Right cardiac atrium (tissue), 5 donors: ENCODE measurements around the gene ZNF644. TPM values are rescaled to one million over a fixed set of nuclear protein-coding genes. Genes with fewer than 3 reads are reported as not detected.

Experiments
- ATAC-seq, 2 donors: fragments of 200-7000 bp; cut with Tn5 transposase; one replicate each; pipeline versions ENCODE4 v1.8.0 to v1.9.1; 2020; ENCODE audit warnings: moderate library complexity in 2 of 2, mild to moderate bottlenecking in 1 of 2
- DNase-seq, 3 donors: peaks; one replicate each; pipeline ENCODE4 v3.0.0-alpha.2; 2020
- H3K27ac ChIP-seq: one replicate; pipeline ENCODE4 v1.5.1; 2013; ENCODE audit warnings: mild to moderate bottlenecking, low read length, control low read depth, moderate library complexity
- H3K27me3 ChIP-seq: one replicate; pipeline ENCODE4 v1.6.1; 2013; ENCODE audit not compliant: control insufficient read depth, insufficient read depth
- H3K4me1 ChIP-seq: one replicate; pipeline ENCODE4 v1.6.1; 2013; ENCODE audit warnings: low read length; ENCODE audit not compliant: control insufficient read depth, insufficient read depth
- H3K4me3 ChIP-seq: one replicate; pipeline ENCODE4 v1.5.1; 2013; ENCODE audit warnings: low read length, control low read depth
- H3K9me3 ChIP-seq: one replicate; pipeline ENCODE4 v1.6.1; 2013; ENCODE audit warnings: low read length; ENCODE audit not compliant: control insufficient read depth
- WGBS: extraction: QIAGEN DNeasy Blood & Tissue Kit; methylation state at CpG from one replicate; pipeline ENCODE4 v1.1.7; 2013; 5-methylcytosine and 5-hydroxymethylcytosine counted together
- intact Hi-C, 4 donors: fragments of 100-400 bp; cut with DNase I; formaldehyde crosslinking; loops; one replicate each; pipeline versions ENCODE4 v1.11.0 to v1.14.0; 2022 to 2023
- polyA plus RNA-seq: library from polyadenylated mRNA; stranded (reverse); fragments of 200-250 nt; gene quantifications from one replicate; pipeline ENCODE4 v1.2.3, GENCODE V29; 2013
- total RNA-seq, 4 donors: library from RNA; stranded (reverse); fragmentation: NEBNext Ultra II Directional; extraction: Animal tissue kit (Norgen Biotek cat#: 25700); gene quantifications; one replicate each; pipeline ENCODE4 v1.2.1, GENCODE V29; 2021
- donor health status: healthy with polysubstance abuse.
- donor health status: DM: no; HTN: yes; CAD: no.
- donor health status: DM: no; HTN: no; CAD: no.
- donor health status: DM: no; HTN: yes; CAD: no; lungs with severe emphysema.
- donor health status: DM: yes; HTN: yes; CAD: no.

The ZNF644 gene
- total and polyA plus RNA-seq, 5 donors = 16.7 to 44.7 (median 34.6) TPM

DNA sequence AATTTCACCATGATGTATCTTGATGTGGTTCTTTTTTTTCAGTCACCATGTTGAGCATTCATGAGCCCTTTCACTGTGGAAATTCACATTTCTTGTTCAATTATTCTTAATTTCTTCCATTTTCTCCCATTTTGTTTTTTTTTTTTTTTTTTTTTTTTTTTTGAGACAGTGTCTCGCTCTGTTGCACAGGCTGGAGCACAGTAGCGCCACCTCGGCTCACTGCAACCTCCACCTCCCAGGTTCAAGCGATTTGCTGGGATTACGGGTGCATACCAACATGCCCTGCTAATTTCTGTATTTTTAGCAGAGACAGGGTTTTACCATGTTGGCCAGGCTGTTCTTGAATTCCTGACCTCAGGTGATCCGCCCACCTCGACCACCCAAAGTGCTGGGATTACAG is 14.7 kb downstream of the ZNF644 start:
- H3K9me3 ChIP-seq = no peaks in the 10 kb centered on the region
- H3K27ac ChIP-seq = no peak overlapping the region
- peaks cover under 1% of the 10 kb centered on the region for H3K4me1 ChIP-seq
- DNase-seq = no peak
- no peak for ATAC-seq
- H3K4me3 ChIP-seq = no peak overlapping the region
- WGBS = 91% methylated on average over 7 of the region's 7 CpGs
- H3K27me3 ChIP-seq = no peaks in the 10 kb centered on the region
- intact Hi-C loops = no loop called here

DNA sequence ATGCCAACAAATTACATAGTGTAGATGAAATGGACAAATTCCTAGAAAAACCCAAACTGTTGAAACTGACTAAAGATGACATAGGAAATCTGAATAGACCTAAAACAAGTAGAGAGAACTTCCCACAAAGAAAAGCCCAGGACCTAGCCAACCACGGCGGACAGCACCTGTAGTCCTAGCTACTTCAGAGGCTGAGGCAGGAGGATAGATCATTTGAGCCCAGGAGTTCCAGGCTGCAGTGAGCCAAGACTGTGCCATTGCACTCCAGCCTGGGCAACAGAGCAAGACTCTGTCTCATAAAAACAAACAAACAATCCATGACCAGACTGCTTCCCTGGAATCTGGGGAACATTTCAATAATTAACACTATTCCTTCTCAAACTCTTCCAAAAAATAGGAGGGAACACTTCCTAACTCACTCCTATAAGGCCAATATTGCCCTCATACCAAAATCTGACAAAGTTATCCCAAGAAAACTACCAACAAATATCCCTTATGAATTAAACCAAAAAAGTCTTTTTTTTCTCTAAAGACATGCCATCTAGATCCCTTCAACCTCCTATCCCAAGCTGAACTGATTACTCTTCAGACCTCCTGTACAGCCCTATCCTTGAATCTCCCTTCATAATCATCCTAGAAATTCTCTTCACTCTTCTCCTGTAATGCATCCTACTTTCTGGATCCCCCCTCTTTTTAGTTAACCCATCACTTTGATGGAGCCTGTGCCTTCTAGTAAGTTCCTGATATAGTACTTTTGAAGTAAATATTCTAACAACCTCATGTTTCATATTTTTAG is 15.5 kb downstream of the ZNF644 start:
- intact Hi-C loops = no loop called here
- ATAC-seq (no peak), DNase-seq (no peak)
- H3K4me1 ChIP-seq = no peaks in the 10 kb centered on the region
- 98% methylated on average over 2 of the region's 2 CpGs for WGBS
- no peak overlapping the region for H3K4me3 ChIP-seq
- H3K27ac ChIP-seq = no peak overlapping the region
- H3K27me3 ChIP-seq = no peaks in the 10 kb centered on the region
- H3K9me3 ChIP-seq = no peaks in the 10 kb centered on the region

DNA sequence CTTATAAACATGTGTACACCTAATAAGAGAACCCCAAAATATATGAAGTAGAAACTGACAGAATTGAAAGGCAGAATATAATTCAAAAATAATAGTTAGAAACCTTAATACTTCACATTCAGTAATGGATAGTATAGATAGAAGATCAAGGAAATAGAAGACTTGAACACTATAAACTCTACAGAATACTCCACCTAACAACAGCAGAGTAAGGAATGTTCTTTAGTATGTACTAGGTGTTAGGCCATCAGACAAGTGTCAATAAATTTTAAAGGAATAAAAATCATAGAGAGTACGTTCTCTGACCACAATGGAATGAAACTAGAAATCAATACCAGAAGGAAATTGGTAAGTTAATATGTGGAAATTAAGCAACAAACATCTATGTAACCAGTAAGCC is 16.6 kb downstream of the ZNF644 start:
- no peak for DNase-seq
- intact Hi-C loops = no loop called here
- WGBS = 93% methylated on average over 1 of the region's 1 CpG
- Histone ChIP-seq H3K4me3 (no peak overlapping the region), H3K9me3 (no peaks in the 10 kb centered on the region), H3K4me1 (no peaks in the 10 kb centered on the region), H3K27ac (no peak overlapping the region), H3K27me3 (no peaks in the 10 kb centered on the region)
- no peak for ATAC-seq

DNA sequence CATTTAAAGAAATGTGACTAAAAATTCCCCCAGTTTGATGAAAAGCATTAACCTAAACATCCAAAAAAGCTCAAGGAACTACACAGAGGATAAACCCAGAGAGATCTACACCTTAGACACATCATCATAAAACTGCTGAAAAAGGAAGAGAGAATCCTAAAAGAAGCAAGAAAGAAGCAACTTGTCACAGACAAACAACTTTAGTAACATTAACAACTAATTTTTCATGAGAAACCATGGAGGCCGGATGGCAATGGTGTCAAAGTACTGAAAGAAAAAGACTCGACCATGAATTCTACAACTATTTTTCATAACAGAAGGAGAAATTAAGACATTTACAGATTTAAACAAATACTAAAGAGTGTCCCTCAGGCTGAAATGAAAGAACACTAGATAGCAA is 17.7 kb downstream of the ZNF644 start:
- ATAC-seq (no peak), DNase-seq (no peak)
- intact Hi-C loops = no loop called here
- Histone ChIP-seq H3K4me1 (no peaks in the 10 kb centered on the region), H3K27me3 (no peaks in the 10 kb centered on the region), H3K9me3 (no peaks in the 10 kb centered on the region), H3K4me3 (no peak overlapping the region), H3K27ac (no peak overlapping the region)
- 89% methylated on average over 2 of the region's 2 CpGs for WGBS

DNA sequence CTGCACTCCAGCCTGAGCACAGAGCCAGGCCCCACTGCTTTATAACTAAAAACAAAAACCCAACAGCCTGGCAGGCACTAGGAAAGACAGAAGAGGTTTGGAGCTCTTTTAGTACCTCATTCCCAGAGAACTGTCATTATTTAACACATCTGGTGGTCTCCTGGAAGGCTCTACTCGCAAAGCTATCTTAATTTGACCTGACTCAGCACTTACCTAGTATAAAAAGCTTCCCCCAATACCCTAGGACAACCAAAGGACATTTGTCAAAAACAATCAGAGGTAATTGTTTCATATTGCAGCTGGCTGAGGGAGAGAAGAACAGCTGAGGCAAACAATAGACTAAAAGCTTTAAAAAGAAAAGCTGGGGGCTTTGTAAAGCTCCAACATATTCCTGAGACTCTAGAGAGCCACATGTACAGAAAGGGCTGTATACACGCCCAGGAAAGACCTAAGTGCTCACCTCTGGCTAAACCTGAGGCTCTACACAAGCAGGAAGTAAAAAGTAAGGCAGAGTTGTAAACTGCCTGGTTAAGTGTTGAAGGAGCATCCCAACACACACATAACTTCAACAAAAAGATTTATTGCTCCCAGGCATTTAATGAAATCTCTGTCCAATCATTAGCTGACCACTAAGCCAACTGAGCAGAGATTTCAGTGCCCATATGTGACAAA is 25.0 kb downstream of the ZNF644 start:
- H3K27me3 ChIP-seq = no peaks in the 10 kb centered on the region
- WGBS = 93% methylated on average over 2 of the region's 2 CpGs
- H3K9me3 ChIP-seq = no peaks in the 10 kb centered on the region
- ATAC-seq = no peak
- H3K27ac ChIP-seq = no peak overlapping the region
- peaks cover 2% of the 10 kb centered on the region for H3K4me1 ChIP-seq
- no peak overlapping the region for H3K4me3 ChIP-seq
- no peak for DNase-seq
- intact Hi-C loops = no loop called here

DNA sequence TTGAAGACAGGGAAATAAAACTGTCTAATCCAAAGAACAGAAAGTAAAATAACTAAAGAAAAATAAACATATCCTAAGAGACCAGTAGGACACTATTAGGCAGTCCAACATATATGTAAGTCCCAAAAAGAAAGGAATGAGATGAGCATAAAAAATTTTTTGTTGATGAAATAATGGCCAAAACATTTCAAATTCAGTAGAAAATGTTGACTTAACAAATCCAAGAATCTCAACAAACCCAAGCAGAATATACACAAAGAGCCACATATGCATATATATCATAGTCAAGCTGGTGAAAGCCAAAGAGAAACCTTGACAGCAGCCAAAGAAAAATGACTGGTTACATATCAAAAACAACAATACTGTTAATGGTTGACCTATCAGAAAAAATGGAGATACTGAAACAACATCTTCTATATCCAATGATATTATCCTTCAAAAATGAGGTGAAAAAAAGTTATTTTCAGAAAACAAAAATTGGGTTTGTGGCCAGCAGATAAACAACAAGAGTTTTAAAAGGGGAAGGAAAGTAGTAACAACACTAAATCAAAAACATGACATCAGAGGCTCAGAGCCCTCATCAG is 26.4 kb downstream of the ZNF644 start:
- Histone ChIP-seq H3K9me3 (no peaks in the 10 kb centered on the region), H3K4me1 (peaks cover 3% of the 10 kb centered on the region), H3K27me3 (no peaks in the 10 kb centered on the region), H3K4me3 (no peak overlapping the region), H3K27ac (no peak overlapping the region)
- intact Hi-C loops = no loop called here
- DNase-seq (no peak), ATAC-seq (no peak)

DNA sequence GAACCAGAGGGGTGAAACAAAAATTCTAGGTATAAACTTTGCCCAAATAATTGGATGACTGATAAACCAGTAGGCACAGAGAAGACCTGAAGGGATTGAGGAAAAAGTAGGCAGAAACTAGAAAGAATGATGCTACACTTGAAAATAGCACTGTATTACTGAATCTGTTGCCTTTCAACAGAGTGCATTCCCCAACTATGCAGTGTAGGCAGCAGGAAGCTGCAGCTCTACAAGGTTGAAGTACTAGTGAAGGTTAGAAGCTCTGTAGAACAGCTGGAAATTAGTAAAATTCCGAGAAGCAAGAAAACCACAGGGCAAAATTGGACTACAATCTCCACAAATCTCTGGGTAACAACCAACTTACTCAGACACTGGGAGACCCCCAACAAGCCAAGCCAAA is 27.4 kb downstream of the ZNF644 start:
- intact Hi-C loops = no loop called here
- Histone ChIP-seq H3K4me1 (peaks cover 3% of the 10 kb centered on the region), H3K27me3 (no peaks in the 10 kb centered on the region), H3K27ac (no peak overlapping the region), H3K9me3 (no peaks in the 10 kb centered on the region), H3K4me3 (no peak overlapping the region)
- ATAC-seq = no peak
- 95% methylated on average over 1 of the region's 1 CpG for WGBS
- no peak for DNase-seq

DNA sequence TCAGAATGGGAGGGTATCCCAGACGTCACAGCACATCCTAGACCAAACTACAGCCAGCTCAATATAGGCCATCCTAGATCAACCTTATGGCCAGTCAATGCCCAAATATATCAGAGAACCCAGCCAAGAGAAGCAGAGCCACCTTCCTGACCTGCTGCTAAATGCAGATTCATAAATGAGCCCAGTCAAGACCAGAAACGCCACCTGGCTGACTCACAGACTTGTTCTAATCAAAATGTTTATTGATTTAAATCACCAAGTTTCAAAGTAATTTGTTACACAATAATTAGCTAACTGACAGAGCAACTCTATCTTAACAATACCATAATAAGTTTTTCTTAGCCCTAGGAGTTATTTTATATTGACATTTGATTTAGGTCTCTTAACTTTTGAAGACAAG is 28.6 kb downstream of the ZNF644 start:
- ATAC-seq (no peak), DNase-seq (no peak)
- H3K4me1 ChIP-seq = peaks cover 3% of the 10 kb centered on the region
- H3K27ac ChIP-seq = no peak overlapping the region
- intact Hi-C loops = no loop called here
- no peaks in the 10 kb centered on the region for H3K9me3 ChIP-seq
- no peaks in the 10 kb centered on the region for H3K27me3 ChIP-seq
- WGBS = 72% methylated on average over 2 of the region's 2 CpGs
- H3K4me3 ChIP-seq = no peak overlapping the region

DNA sequence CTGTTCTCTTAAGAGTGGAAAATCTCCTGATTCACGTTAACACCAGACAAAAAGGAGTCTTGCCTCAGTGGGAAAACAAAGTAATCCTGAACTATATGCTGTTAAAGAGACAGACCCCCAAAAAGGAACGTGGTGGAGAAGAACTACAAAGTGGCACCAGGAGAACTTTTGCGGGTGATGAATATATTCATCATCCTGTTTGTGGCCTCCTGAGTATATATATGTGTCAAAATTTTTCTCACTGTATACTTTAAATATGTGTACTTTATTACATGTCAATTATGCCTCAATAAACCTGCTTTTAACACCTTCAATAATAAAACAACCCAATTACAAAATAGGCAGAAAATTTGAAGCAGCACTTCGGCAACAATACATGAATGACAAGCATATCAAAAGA is 31.1 kb downstream of the ZNF644 start:
- no peaks in the 10 kb centered on the region for H3K27me3 ChIP-seq
- WGBS = 90% methylated on average over 4 of the region's 4 CpGs
- H3K4me3 ChIP-seq = no peak overlapping the region
- ATAC-seq = no peak
- H3K4me1 ChIP-seq = peaks cover 3% of the 10 kb centered on the region
- DNase-seq = no peak
- no peak overlapping the region for H3K27ac ChIP-seq
- no peaks in the 10 kb centered on the region for H3K9me3 ChIP-seq
- intact Hi-C loops = no loop called here

DNA sequence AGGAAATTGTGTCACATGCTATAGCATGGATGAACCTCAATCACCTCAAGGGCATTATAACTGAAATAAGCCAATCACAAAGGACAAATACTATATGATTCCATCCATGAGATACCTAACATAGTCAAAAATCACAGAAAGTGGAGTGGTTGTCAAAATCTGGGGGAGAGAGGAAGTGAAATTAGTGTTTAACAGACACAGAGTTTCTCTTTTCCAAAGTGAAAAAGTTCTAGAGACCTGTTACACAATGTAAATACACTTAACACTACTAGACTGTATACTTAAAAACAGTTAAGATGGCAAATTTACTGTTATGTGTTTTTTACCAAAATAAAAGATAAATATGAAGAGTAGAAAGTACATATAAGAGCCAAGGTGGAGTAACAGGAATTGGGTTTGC is 31.8 kb downstream of the ZNF644 start:
- intact Hi-C loops = no loop called here
- DNase-seq = no peak

DNA sequence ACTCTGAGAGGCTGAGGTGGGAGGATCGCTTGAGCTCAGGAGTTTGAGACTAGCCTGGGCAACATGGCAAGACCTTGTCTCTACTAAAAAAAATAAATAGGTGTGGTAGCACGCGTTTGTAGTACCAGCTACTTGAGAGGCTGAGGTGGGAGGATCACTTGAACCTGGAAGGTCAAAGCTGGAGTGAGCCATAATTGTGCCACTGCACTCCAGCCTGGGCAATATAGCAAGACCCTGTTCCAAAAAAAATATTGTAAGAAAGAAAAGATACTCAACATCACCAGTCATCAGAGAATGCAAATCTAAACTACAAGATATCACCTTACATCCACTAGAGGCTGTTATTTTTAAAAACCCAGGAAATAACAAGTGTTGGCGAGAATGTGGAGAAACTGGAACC is 32.5 kb downstream of the ZNF644 start:
- no peak for DNase-seq
- Histone ChIP-seq H3K9me3 (no peaks in the 10 kb centered on the region), H3K4me1 (peaks cover 3% of the 10 kb centered on the region), H3K4me3 (no peak overlapping the region), H3K27ac (no peak overlapping the region), H3K27me3 (no peaks in the 10 kb centered on the region)
- 96% methylated on average over 4 of the region's 4 CpGs for WGBS
- ATAC-seq = no peak
- intact Hi-C loops = no loop called here

More for the DNA sequence above, 31.8 kb downstream of the ZNF644 start:
- no peak for ATAC-seq
- Histone ChIP-seq H3K27ac (no peak overlapping the region), H3K27me3 (no peaks in the 10 kb centered on the region), H3K9me3 (no peaks in the 10 kb centered on the region), H3K4me3 (no peak overlapping the region), H3K4me1 (peaks cover 3% of the 10 kb centered on the region)
